ENCODE measurements around the gene UAP1L1.
"Not testable (repeated sequence)": the region's sequence is repeated elsewhere in the genome, so short reads cannot be mapped to it uniquely, and the experiment has no call there.

Gene UAP1L1

DNA sequence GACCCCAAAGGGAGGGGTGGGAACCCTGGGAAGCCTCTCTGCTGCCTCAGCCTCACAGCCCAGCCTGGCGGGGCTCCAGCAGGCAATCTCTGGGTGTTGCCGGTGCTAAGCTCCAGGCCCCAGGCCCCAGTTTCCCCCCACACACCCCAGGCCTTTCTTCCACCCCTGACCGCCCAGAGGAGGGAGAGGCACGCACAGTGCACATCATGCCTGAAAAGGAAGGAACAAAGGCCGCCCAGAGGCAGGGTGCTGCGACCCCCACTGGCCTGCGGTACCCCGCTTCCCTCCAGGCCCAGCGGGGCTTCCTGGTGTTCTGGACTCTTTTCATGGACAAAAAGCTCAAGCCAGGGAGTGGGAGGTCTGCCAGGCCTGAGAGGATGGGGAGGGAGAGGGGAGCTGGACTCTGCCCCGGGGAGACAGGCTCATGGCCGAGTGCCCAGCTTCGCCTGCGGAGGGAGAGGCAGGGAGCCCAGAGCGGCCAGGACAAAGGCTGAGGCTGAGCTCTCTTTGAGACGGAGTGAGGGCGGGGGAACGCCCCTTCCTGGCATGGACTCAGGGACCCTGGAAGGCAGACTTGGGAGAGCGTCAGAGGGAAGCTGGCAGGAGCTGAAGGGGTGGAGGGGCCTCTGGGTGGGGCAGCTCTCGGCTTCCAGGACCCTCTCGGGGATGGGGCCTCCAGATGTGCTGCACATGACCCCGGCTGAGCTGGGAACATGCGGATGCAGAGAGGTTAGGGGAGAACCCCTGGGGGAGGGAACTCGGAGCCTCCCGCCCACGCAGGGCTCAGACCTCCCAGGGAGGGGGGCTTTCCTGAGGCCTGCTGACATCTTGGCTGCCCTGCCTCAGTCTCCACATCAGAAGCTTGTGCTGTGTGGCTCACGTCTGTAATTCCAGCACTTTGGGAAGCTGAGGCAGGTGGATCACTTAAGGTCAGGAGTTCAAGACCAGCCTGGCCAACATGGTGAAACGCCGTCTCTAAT lies 21.6 kb upstream of the UAP1L1 start:
- no peak for DNase-seq (ENCODE audit: extremely low read depth in 1 of 2, low read depth in 1 of 2)

DNA sequence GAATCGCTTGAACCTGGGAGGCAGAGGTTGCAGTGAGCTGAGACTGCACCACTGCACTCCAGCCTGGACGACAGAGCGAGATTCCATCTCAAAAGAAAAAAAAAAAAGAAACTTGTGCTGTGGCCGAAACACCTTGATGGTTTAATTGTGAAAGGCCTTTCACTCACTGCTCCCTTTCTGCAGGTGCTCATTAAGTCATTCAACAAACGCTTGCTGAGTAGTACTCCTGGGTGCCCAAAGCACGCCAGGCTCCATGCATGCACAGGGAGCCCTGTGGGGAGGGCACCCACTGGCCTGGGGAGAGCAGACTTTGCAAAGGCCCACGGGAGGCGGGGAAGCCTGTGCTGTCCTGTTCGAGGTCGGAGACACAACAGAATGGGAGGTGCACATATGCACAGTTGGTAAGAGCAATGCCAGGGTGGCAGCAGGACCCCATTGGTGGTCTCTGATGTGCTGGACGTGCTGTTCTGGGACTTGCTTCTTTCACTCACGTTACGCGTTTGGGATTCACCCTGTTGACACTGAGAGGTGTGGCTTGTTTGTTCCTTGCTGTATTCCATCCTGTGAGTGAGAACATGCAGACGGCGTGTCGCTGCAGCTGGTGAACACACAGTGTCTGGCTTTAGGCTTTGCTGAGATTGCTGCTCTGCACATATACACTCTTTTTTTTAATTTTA lies 20.4 kb upstream of the UAP1L1 start:
- no peak for DNase-seq (ENCODE audit: extremely low read depth in 1 of 2, low read depth in 1 of 2)

DNA sequence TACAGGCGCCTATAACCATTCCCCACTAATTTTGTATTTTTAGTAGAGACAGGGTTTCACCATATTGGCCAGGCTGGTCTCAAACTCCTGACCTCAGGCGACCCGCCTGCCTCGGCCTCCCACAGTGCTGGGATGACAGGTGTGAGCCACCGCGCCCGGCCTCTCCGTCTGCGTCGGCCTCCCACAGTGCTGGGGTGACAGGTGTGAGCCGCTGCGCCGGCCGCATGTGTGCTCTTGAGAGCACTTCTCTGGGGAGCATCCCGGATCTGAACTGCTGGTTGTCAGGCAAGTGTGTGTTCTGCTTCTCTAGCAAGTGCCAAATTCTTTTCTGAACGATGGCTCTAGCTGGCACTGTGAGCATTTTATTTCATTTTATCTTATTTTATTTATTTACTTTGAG lies 19.8 kb upstream of the UAP1L1 start:
- DNase-seq (ENCODE audit: extremely low read depth in 1 of 2, low read depth in 1 of 2) = no peak

DNA sequence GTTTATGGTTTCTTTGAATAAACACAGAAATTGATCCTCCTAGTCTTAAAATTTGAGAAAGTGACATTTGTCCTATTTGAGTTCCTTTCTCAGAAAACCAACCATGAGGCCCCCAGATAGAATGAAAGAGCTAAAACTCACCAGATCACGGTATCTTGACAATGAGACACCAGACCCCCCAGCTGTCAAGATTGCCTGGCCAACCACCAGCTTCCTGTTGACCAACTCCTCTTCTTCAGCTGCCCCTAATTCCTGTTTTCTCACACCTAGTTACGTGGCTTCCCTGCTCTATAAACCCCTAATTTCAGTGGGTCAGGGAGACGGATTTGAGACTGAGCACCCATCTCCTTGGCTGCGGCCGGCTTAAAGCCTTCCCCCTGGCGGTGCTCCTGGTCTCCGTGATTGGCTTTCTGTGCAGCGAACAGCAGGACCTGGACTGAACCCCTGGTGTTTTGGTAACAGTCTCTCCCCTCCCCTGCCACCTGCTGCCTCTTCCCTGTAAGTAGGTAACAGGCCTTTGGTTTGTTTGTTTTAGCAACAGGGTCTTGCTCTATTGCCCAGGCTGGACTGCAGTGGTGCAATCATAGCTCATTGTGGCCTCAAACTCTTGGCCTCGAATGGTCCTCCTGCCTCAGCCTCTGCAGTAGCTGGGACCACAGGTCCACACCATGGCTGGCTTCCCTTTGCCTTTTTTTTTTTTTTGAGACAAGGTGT lies 18.6 kb upstream of the UAP1L1 start:
- DNase-seq (ENCODE audit: extremely low read depth in 1 of 2, low read depth in 1 of 2) = no peak

DNA sequence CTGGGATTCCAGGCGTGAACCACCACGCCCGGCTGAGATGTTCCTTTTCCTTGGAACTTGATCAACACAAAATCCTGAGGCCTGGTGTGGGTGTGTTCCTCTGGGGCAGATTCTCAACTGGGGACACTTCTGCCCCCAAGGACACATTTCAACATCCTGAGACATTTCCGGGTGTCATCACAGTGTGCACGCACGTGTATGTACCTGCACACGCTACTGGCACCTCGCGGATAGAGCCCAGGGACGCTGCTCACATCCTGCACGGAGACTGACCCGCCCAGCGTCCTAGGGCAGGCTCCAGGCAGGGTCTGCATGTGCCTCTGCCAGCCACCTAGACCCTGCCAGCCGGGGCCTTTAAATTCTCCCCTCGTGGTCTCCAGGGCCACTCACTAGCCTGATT lies 14.9 kb upstream of the UAP1L1 start:
- DNase-seq (ENCODE audit: extremely low read depth in 1 of 2, low read depth in 1 of 2) = no peak

DNA sequence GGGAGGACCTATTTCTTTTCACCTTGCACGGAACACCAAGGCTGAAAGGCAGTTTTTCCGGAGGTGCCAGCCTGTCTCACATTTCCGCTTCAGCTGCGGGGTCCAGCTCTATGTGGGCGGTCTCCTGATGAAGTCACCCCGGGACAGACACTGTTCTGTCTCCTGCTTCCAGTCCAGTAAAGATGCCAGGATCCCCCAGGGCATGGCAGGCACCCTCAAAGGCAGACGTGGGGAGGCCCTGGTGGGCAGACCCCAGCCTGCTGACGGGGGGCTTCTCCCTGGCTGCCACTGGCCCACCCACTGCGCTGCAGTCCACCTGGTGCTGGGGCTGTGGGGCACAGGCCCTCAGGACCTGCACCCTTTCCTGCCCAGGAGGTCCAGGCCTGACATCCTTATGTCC lies 14.5 kb upstream of the UAP1L1 start:
- DNase-seq (ENCODE audit: extremely low read depth in 1 of 2, low read depth in 1 of 2) = not testable (repeated sequence)

DNA sequence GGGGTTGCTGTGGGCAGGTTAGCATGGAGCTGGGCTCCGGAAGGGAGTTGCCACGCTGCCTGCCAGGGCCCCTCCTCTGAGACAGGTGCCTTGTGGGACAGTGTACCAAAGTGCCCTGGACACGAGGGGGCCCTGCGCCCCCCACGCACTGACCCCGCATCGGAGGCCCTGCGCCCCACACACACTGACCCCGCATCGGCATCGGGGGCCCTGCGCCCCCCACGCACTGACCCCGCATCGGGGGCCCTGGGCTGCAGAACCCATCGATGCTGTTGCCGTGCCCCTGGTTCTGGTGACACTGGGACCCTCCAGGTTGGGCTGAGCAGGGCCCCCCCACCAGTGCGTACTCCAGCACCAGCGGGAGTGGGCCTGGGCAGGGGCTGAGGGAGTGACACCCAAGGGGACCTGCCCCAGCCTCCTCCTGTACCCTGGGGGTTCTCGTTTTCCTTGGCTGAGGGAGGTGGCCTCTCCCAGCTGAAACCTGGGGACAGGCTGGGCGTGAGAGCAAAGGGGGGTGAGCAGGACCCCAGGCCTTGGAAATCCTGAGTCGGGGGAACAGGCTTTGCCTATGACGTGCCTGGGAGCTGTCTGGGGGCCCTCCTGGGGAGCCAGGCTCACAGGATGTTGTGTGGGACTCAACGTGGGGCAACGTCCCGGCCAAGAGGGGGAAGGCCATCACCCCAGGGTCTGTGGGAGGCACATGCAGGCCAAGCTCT lies 13.8 kb upstream of the UAP1L1 start:
- no peak for DNase-seq (ENCODE audit: extremely low read depth in 1 of 2, low read depth in 1 of 2)

DNA sequence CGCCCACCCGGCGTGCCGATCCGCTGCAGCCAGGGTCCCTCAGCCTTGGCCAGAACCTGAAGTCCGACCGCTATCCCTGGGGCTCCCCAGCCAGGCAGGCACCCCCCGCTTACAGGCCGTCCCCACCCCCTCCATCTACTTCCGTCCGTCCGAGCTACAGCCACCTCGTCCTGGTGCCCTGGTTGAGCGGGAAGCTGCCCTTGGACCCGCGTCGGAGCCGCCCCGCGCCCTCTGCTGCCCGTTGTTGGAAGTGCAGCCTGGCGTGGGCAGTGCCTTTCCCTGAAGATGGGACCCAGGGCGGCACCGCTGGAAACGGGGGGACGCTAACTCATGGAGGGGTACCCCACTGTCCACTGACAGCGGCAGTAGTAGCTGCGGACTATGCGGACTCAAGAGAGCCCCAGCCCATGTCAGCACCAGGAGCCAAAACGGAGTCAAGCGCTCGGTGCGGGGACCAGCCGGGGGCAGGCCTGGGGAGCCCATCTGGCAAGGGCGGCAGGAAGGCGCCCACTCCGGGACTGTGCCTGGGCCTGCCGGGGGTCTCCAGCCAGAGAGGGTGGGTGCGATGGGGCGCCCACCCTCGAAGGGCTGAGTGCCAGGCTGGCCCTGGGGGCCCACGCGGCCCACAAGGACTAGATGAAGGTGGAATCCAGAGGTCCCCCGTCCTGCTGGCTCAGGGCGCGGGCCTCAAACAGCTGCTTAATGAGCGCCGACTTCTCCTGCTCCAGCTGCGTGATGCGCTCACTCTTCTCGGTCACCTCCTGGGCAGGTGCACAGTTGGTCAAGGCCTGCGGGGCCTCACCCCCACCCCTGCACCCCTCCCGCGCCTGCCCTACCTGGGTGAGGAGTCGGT lies 13.1 kb upstream of the UAP1L1 start:
- peak in 1 of 2 donors; percentile 53 for DNase-seq (ENCODE audit: extremely low read depth in 1 of 2, low read depth in 1 of 2)

DNA sequence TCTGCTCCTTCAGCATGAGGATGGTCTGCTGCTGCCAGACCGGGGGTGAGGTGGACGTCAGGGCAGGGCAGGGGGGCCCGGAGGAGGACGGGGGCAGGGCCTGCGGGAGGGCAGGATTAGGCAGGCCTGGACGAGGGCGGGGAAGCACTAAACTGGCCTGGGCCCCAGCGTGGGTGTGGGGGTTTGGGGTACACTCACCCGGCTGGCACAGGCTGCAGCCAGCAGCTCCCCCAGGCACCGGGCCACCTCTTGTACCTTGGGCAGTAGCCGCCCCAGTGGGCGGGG lies 12.5 kb upstream of the UAP1L1 start:
- no peak for DNase-seq (ENCODE audit: extremely low read depth in 1 of 2, low read depth in 1 of 2)

DNA sequence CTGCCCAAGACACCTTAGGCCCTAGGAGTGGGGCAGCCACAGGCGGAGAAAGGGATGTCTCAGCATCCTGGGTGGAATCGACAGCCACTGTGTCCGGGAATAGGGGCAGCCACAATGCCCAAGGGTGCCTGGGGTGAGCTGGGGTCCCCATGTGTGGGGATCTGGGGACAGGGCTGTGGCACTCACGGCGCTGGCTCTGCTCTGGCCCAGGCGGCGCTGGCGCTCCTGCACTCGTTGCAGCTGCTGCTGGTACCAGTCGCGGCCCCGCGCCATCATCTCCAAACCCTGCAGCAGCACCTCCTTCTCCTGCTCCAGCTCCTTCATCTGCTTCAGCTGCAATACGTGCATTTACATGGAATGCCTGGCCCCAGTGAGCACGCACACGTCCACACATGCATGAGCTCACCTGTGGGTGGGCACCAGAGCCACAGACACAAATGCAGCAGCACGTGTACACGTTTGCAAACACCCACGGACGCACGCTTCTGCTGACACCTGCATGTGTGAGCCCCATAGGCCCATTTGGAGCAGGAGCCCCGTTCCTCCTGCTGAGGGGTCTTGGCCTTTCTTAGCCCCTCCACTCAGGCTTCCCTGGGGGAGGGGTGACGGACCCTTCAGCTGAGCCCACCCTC lies 11.9 kb upstream of the UAP1L1 start:
- DNase-seq (ENCODE audit: extremely low read depth in 1 of 2, low read depth in 1 of 2) = no peak

DNA sequence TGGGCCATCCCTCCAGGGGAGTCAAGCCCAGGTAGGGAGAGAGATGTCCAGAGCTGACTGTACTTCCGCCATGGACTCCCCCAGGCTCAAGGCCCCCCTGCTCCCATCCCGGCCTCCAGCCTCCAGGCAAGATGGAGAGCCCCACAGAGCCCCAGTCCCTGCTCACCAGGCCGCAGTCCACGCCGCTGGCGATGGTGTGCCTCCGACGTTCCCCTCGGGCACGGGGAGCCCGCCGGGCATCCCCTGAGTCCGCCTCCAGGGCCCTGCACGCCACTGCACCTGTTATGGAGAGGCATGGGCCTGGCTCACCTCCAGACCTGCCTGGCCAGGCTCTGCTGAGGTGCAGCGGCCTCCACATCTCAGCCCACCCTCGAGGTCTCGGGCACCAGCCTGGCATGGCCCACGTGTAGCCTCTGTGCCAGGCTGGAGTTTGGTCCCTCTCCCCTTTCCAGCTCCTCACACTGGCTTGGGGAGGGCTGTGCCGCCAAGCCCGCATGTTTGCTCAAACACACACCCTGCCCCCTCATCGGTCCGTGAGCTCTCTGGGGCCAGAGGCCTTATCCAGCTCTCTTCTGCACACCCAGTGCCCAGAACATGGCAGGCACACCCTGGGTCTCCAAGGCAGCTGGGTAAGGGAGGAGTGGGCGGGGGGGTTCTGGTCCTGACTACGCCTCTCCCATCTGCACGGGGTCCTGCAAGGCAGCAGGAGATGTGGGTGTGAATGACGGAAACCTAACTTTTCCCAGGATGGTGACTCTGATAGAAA lies 11.0 kb upstream of the UAP1L1 start:
- DNase-seq (ENCODE audit: extremely low read depth in 1 of 2, low read depth in 1 of 2) = no peak

DNA sequence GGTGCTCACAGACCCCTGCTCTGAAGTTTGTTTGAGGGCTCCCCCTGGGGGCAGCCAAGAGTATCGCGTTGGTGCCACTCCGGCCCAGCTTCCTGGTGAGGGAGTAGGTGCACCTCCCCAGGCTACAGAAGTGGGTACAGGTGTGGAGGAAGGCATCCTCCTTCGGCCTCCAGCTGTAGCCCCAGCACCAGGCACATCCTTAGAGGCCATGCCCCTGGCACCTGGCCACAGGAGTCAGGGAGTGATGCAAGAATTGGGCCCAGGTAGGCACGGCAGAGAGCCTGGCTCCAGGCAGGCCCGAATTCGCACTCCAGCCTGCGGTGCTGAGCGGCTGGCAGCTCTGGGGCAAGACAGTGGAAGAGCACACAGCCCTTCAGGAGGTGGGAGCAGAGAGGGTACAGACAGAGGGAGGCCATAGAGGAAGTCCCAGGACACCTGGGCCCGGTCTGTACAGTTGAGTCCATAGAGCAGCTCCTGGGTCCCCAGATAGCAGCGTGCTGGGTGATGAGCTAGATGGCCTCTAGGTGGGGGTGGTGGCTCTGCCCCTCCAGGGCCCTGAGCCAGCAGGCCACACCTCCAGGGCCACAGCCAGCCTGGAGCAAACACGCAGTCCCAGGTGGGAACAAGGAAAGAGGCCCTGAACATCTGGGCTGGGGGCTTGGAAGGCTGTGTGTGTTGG lies 9.3 kb upstream of the UAP1L1 start:
- DNase-seq (ENCODE audit: extremely low read depth in 1 of 2, low read depth in 1 of 2) = peak; percentile 68 to 70

DNA sequence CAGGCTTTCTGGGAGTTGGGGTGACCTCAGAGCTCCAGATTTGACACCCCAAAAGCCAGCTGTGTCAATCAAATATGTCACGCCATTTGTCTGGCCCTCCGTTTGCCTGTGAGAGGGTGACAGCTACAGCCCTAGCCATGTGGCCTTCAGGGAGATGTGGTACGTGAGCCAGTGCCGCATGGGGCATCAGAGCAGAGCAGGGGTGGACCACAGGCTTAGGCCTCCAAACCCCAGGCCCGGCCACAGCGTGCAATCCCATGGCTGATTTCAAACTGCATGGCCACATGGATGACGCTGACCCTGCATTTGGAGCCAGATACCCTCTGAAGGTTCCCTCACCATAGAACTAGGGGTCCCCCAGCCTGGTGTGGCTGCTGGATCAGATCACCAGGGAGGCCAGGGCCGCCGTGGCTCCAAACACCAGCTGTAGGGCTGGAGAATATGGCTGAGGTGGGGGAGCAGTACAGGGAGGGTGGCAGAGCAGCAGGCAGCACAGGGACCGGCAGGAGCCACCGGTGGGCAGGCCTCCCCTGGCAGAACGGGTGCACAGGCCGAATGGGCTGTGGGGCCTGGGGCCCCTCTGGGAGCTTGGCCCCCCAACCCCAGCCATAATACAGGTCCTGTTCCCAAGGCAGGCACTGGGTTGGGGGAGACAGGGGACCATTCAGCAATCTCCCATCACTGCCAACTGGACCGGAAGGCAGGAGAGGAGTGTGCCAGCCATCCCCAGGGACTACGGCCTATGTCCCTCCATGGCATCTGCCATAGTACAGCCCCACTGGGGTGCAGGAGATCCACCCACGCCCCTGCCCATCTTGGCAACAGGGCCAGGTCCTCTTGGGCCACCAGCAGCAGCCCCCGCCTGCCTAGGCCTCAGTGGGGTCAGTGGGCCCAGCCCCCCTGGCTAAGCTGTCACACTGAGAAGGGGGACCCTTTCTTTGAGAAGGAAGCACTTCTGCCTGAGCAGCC lies 8.5 kb upstream of the UAP1L1 start:
- DNase-seq (ENCODE audit: extremely low read depth in 1 of 2, low read depth in 1 of 2) = no peak

DNA sequence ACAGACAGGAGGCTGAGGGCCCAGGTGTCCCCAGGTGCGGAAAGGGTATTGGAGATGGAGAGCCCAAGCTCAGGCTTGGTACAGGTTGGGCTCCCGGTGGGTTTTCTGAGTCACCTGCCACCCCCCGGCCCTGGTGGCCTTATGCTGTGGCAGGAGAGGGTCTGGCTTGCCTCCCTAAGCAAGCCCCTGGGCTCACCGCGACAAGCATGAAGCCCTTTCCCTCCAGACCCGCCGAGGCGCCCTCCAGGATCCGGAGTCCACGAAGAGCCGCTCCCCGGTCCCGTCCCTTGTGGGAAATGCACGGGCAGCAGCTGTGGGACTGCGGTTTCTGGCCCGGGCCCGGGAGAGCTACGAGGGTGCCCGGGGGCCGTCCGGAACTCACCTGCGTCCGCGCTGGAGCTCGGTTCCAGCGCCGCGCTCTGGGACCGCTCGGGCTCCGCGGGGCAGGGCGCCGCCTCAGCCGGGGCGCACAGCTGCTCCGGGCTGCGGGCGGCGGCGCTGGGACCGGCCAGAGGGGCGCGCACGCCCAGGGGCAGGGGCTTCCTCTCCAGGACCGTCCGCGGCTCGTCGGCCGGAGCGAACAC lies 7.7 kb upstream of the UAP1L1 start:
- no peak for DNase-seq (ENCODE audit: extremely low read depth in 1 of 2, low read depth in 1 of 2)

DNA sequence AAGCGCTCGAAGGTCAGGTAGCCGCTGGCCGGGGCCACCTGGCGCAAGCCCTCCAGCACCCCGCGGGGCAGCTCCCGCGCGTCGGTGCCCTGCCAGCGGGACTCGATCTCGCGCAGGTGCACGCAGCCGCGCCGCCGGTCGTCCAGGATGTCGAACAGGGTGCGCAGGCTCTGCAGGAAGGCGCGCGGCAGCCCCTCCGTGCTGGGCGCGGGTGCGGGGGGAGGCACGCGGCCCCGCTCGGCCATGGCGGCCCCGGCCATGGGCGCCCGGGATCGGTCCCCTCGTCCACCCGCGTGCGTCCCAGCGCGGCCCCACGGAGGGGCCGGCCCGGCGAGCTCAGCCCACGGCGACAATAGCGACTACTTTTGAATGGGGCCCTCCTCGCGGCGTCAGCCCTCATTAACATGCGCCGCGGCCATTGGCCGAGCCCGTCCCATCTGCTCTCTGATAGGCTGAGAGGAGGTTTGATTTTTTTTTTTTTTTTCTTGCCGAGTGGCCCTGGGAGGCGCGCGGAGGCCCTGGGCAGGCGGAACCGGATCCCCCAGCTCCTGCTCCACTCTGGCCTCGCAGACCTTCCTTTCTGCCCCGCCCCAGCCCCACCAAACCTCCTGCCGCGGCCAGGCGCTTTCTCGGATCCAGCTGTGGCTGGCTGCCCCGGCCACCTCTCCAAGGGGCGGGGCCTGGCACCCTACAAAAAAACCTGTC lies 7.0 kb upstream of the UAP1L1 start, which contains the start of gene SAPCD2:
SAPCD2 (minus strand) TSS at position 357 of the 705 bp plus-strand sequence; CDS start at position 260, 97 bp downstream.
- DNase-seq (ENCODE audit: extremely low read depth in 1 of 2, low read depth in 1 of 2) = peak; percentile 55 to 69

DNA sequence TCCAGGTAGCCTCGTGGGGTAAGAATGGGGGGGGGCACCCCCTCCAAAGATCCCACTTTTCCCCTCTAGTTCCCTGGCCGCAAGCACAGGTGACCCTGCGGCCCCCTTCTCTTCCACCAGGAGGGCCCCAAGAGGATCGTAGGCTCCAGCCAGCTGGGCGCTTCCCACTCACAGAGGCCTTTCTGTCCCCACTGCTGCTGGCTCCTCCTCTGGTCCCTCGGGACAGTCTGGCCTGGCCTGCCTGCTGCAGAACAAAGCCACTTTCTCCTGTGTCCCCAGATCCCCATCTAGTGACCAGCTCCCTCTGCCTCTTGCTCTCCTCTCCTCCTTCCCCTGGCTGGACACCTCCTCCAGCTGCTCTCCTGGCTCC lies 6.4 kb upstream of the UAP1L1 start:
- no peak for DNase-seq (ENCODE audit: extremely low read depth in 1 of 2, low read depth in 1 of 2)
